H9 (cell line): ENCODE results near the gene PCDH9. TPM values are rescaled to one million over a fixed set of nuclear protein-coding genes. Genes with fewer than 3 reads are reported as not detected.

Source experiments
- DNase-seq: peaks from one replicate; pipeline ENCODE4 v3.0.0-alpha.2; 2017
- H2AFZ ChIP-seq: one replicate; pipeline ENCODE4 v1.6.1; 2013; ENCODE audit warnings: mild to moderate bottlenecking, low read length, control low read depth, moderate library complexity
- H2AK5ac ChIP-seq: 2 replicates; pipeline ENCODE4 v1.6.1; 2013; ENCODE audit warnings: low read length, control low read depth, mixed read lengths; ENCODE audit not compliant: insufficient read length
- H2BK120ac ChIP-seq: one replicate; pipeline ENCODE4 v1.6.1; 2013; ENCODE audit warnings: low read depth, mild to moderate bottlenecking, low read length, control low read depth, inconsistent platforms; ENCODE audit not compliant: poor library complexity, severe bottlenecking
- H2BK12ac ChIP-seq: 2 replicates; pipeline ENCODE4 v1.6.1; 2013; ENCODE audit warnings: low read length, control low read depth, mixed read lengths, low read depth; ENCODE audit not compliant: insufficient read length
- H2BK15ac ChIP-seq: 2 replicates; pipeline ENCODE4 v1.6.1; 2013; ENCODE audit warnings: low read depth, low read length, control low read depth
- H2BK20ac ChIP-seq: one replicate; pipeline ENCODE4 v1.6.1; 2013; ENCODE audit warnings: low read depth, mild to moderate bottlenecking, low read length, control low read depth, inconsistent platforms; ENCODE audit not compliant: poor library complexity, severe bottlenecking
- H2BK5ac ChIP-seq: 2 replicates; pipeline ENCODE4 v1.6.1; 2013; ENCODE audit warnings: low read length, control low read depth, mixed read lengths; ENCODE audit not compliant: insufficient read length
- H3K14ac ChIP-seq: 2 replicates; pipeline ENCODE4 v1.6.1; 2013; ENCODE audit warnings: low read length, control low read depth; ENCODE audit not compliant: insufficient read depth
- H3K18ac ChIP-seq: 2 replicates; pipeline ENCODE4 v1.6.1; 2013; ENCODE audit warnings: low read depth, mild to moderate bottlenecking, mixed read lengths, low read length, control low read depth; ENCODE audit not compliant: insufficient read length
- H3K23ac ChIP-seq: 2 replicates; pipeline ENCODE4 v1.6.1; 2013; ENCODE audit warnings: low read length, control low read depth, mixed read lengths, low read depth; ENCODE audit not compliant: insufficient read length
- H3K23me2 ChIP-seq: 2 replicates; pipeline ENCODE4 v1.6.1; 2013; ENCODE audit warnings: low read depth, mild to moderate bottlenecking, mixed read lengths, low read length, control low read depth; ENCODE audit not compliant: insufficient read length, poor library complexity, severe bottlenecking
- H3K27ac ChIP-seq: 2 replicates; pipeline ENCODE4 v1.5.1; 2013; ENCODE audit warnings: low read length, control low read depth, mixed read lengths, low read depth; ENCODE audit not compliant: insufficient read length
- H3K27me3 ChIP-seq: 2 replicates; pipeline ENCODE4 v1.6.1; 2013; ENCODE audit warnings: low read length, control low read depth, inconsistent platforms; ENCODE audit not compliant: insufficient read depth
- H3K4ac ChIP-seq: 2 replicates; pipeline ENCODE4 v1.6.1; 2013; ENCODE audit warnings: low read depth, mild to moderate bottlenecking, control low read depth, inconsistent platforms, low read length, moderate library complexity
- H3K4me1 ChIP-seq: 2 replicates; pipeline ENCODE4 v1.6.1; 2013; ENCODE audit warnings: low read length, control low read depth, inconsistent platforms; ENCODE audit not compliant: insufficient read depth
- H3K4me2 ChIP-seq: 2 replicates; pipeline ENCODE4 v1.6.1; 2013; ENCODE audit warnings: low read length, control low read depth, mixed read lengths; ENCODE audit not compliant: insufficient read length, insufficient read depth
- H3K56ac ChIP-seq: 2 replicates; pipeline ENCODE4 v1.6.1; 2013; ENCODE audit warnings: low read depth, mild to moderate bottlenecking, mixed read lengths, low read length, control low read depth; ENCODE audit not compliant: insufficient read length
- H3K79me1 ChIP-seq: 2 replicates; pipeline ENCODE4 v1.6.1; 2013; ENCODE audit warnings: low read depth, mild to moderate bottlenecking, moderate library complexity, low read length, control low read depth, inconsistent platforms; ENCODE audit not compliant: insufficient read depth, poor library complexity, severe bottlenecking
- H3K79me2 ChIP-seq: 2 replicates; pipeline ENCODE4 v1.6.1; 2013; ENCODE audit warnings: low read length, control low read depth, inconsistent platforms; ENCODE audit not compliant: insufficient read depth
- H3K9ac ChIP-seq: 2 replicates; pipeline ENCODE4 v1.6.1; 2013; ENCODE audit warnings: low read length, control low read depth, mixed read lengths; ENCODE audit not compliant: insufficient read length; ENCODE audit errors: extremely low read depth
- H3K9me3 ChIP-seq: one replicate; pipeline ENCODE4 v1.6.1; 2013; ENCODE audit warnings: low read depth, low read length, inconsistent platforms; ENCODE audit not compliant: control insufficient read depth
- H3T11ph ChIP-seq: one replicate; pipeline ENCODE4 v1.6.1; 2013; ENCODE audit warnings: mild to moderate bottlenecking, low read length, control low read depth, inconsistent platforms
- H4K20me1 ChIP-seq: one replicate; pipeline ENCODE4 v1.6.1; 2013; ENCODE audit not compliant: control insufficient read depth, insufficient read length, insufficient read depth
- H4K5ac ChIP-seq: 2 replicates; pipeline ENCODE4 v1.6.1; 2013; ENCODE audit warnings: low read depth, mild to moderate bottlenecking, mixed read lengths, low read length, control low read depth; ENCODE audit not compliant: insufficient read length
- H4K8ac ChIP-seq: replicated peaks from 2 replicates; pipeline ENCODE4 v1.6.1; 2013; ENCODE audit warnings: low read length, control low read depth, mixed read lengths, low read depth; ENCODE audit not compliant: insufficient read length
- H4K91ac ChIP-seq: 2 replicates; pipeline ENCODE4 v1.6.1; 2013; ENCODE audit warnings: low read depth, mild to moderate bottlenecking, moderate library complexity, mixed read lengths, low read length, control low read depth; ENCODE audit not compliant: insufficient read length
- H3K27ac Mint-ChIP-seq, 3 experiments: 2 replicates in 2 of 3; 3 replicates in 1 of 3; pipeline ENCODE4 v1.8.0; 2020 to 2021; ENCODE audit warnings: mixed read lengths in 3 of 3, mild to moderate bottlenecking in 1 of 3, moderate library complexity in 1 of 3
- H3K27me3 Mint-ChIP-seq: 2 replicates; pipeline ENCODE4 v1.8.0; 2021; ENCODE audit warnings: low read depth, mild to moderate bottlenecking, moderate library complexity, mixed read lengths
- H3K36me3 Mint-ChIP-seq, 3 experiments: 2 replicates in 2 of 3; 3 replicates in 1 of 3; pipeline ENCODE4 v1.8.0; 2020 to 2021; ENCODE audit warnings: low read depth in 3 of 3, mixed read lengths in 3 of 3; ENCODE audit not compliant: insufficient read depth in 1 of 3
- H3K4me1 Mint-ChIP-seq, 2 experiments: 2 replicates each; pipeline ENCODE4 v1.8.0; 2020; ENCODE audit warnings: mixed read lengths in 2 of 2
- H3K4me3 Mint-ChIP-seq, 2 experiments: 2 replicates in 1 of 2; 3 replicates in 1 of 2; pipeline ENCODE4 v1.8.0; 2020 to 2021; ENCODE audit warnings: mild to moderate bottlenecking in 2 of 2, mixed read lengths in 2 of 2, moderate library complexity in 1 of 2
- H3K9me3 Mint-ChIP-seq, 2 experiments: 2 replicates in 1 of 2; 3 replicates in 1 of 2; pipeline ENCODE4 v1.8.0; 2020; ENCODE audit warnings: mild to moderate bottlenecking in 2 of 2, mixed read lengths in 2 of 2, moderate library complexity in 1 of 2
- CTCF ChIP-seq: fragments of 200-600 bp; sonication (generic); conservative IDR thresholded peaks from 3 replicates; pipeline ENCODE4 v1.8.0; 2021; ENCODE audit warnings: antibody characterized with exemption, mild to moderate bottlenecking
- WGBS: extraction: QIAGEN DNeasy Blood & Tissue Kit; methylation state at CpG from one replicate; pipeline ENCODE4 v1.1.7; 2013; ENCODE audit warnings: missing lambda C conversion rate, low lambda C conversion rate, mixed read lengths; ENCODE audit not compliant: insufficient read length; ENCODE audit errors: extremely low coverage; 5-methylcytosine and 5-hydroxymethylcytosine counted together
- total RNA-seq: library from RNA; stranded (reverse); gene quantifications from 2 replicates; pipeline ENCODE4 v1.2.1, GENCODE V29; 2021

The PCDH9 gene
- total RNA-seq, 1 experiment from 2014 or later, result 0.11 TPM

GRCh38 chr13:66778461-66778860, 451.7 kb downstream of the PCDH9 start:
- H3K27me3 Mint-ChIP-seq, result no peaks in the 10 kb centered on the region
- H3K18ac ChIP-seq, result no peak overlapping the region
- H4K91ac ChIP-seq, result no peak overlapping the region
- no peaks in the 10 kb centered on the region for H4K20me1 ChIP-seq
- 0 out of 7 replicates have a peak, but pooled peaks cover 0 to 2% (median 0%) of the 10 kb centered on the region in 3 experiments for H3K36me3 Mint-ChIP-seq
- no peak for DNase-seq
- no peaks in the 10 kb centered on the region for H3K27me3 ChIP-seq
- no peak overlapping the region for H4K8ac ChIP-seq
- no peak overlapping the region for H2BK20ac ChIP-seq
- no peaks in the 10 kb centered on the region for H3K79me1 ChIP-seq
- H2BK12ac ChIP-seq, result no peak overlapping the region
- no CpG with 5 or more reads among the region's 1 CpG for WGBS
- H3K79me2 ChIP-seq, result no peaks in the 10 kb centered on the region
- no peak for TF ChIP-seq CTCF
- H2BK15ac ChIP-seq, result no peak overlapping the region
- no peak overlapping the region for H3K4me2 ChIP-seq
- no peak overlapping the region for H3K56ac ChIP-seq
- H3K27ac Mint-ChIP-seq, result no peak overlapping the region
- no peak overlapping the region for H2BK120ac ChIP-seq
- H4K5ac ChIP-seq, result no peak overlapping the region
- H3T11ph ChIP-seq, result no peak overlapping the region
- H2BK5ac ChIP-seq, result no peak overlapping the region
- H3K4me1 ChIP-seq, result no peaks in the 10 kb centered on the region
- no peaks in the 10 kb centered on the region; a peak in 1 of 5 replicates for H3K9me3 Mint-ChIP-seq
- no peaks in the 10 kb centered on the region for H3K4me1 Mint-ChIP-seq
- no peak overlapping the region for H3K9ac ChIP-seq
- no peak overlapping the region for H2AFZ ChIP-seq
- no peak overlapping the region for H3K23ac ChIP-seq
- H2AK5ac ChIP-seq, result no peak overlapping the region
- no peak overlapping the region for H3K4ac ChIP-seq
- no peak overlapping the region for H3K14ac ChIP-seq
- H3K9me3 ChIP-seq, result no peaks in the 10 kb centered on the region
- no peak overlapping the region for H3K4me3 Mint-ChIP-seq
- H3K27ac ChIP-seq, result no peak overlapping the region
- no peaks in the 10 kb centered on the region for H3K23me2 ChIP-seq
